NCI-H1694 (cell line): Measurements from ENCODE around the gene NINJ1.
"Not testable (repeated sequence)": the region's sequence is repeated elsewhere in the genome, so short reads cannot be mapped to it uniquely, and the experiment has no call there.

Experiments used
- DNase-seq: peaks from one replicate; lab custom pipeline; 2025; lab: John Stamatoyannopoulos, UW

The NINJ1 gene

DNA sequence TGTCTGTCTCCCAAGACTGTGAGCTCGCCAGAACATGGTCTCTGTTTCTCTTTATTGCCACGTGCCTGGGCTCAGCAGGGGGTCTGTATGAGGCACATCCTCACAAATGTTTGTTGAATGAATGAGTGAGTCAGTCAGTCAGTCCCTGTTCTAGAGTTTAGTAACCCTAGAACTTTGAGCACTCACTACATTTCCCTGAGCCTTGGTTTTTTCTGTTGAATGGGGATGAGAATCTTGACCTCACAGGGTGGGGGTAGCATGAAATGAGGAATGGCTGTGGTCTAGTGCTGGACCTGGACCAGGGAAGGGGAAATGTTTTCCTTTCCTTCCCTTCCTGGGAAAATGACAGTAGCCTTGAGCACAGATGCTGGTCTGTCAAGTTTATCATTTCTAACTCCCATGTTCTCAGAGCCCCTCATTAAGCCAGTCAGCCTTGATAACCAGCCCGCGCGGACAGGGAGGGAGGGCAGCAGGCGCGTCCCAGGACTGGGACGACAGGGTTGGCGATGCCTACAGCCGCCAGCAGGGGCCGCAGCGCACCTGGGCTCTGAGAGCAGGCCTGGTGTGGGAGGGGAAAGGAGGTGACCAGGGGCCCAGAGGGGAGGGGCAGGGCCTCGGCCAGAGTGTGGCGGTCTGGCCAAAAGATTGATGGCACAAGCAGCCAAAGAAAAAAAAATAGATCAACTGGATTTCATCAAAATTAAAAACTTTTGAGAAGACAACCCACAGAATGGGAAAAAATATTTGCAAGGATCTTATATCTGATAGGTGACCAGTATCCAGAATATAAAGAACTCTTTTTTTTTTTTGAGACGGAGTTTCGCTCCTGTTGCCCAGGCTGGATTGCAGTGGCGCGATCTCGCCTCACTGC, 25.8 kb upstream of the NINJ1 start:
- DNase-seq = peak; percentile 46

DNA sequence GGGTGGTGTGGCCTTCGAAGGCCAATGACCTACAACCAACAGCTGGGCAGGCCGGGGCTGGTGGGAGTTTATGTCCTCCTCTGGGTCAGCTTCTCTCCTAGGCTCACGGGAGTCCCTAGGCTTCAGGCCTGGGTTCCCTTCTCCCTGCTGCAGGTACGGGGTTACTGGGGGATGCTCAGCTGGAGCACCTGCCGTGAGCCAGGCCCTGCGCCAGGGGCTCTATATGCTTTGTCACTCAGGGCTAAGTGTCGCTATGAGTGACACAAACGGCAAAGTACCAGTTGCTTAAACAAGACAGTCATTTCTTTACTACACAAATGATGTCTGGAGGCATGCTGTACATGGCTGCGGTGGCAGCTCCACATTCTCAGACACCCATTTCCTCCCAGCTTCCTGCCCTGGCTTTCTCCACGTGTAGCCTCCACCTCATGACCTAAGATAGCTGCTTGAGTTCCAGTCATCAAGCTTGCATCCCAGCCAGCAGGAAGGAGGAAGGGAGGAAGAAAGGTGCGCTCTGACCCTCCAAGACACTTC, 22.5 kb upstream of the NINJ1 start:
- DNase-seq = no peak

- peak; percentile 67 for DNase-seq
Measured at GRCh38 chr9:93155716-93156474, 21.8 kb upstream of the NINJ1 start.

DNA sequence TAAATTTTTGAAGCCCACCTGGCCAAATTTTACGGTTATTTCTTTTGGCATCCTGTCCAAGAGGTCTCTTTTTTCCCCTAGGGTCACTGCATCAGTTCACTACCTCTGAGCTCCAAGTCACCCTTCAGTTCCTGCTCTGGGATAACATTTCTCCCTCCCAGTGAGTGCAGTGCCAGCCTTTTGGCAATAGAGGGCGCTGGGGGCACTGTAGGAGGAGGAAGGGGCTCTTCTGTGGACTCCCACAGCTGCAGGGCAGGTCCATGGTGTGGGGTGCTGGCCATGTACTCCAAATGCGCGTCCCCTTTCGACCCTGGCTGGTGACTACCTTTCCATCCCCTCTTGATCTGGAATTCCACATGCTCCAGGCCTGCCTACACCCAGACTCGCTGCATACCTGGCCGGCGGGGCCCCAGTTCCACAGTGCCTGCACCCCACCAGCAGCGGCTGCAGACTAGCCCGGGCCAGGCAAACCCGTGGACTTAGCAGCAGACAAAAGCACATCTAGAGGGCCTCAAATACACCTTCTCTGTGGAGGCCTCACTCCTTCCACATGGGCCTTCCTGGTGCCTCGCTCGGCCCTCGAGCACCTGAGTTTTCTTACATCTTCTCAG, 20.3 kb upstream of the NINJ1 start:
- peak; percentile 18 for DNase-seq

DNA sequence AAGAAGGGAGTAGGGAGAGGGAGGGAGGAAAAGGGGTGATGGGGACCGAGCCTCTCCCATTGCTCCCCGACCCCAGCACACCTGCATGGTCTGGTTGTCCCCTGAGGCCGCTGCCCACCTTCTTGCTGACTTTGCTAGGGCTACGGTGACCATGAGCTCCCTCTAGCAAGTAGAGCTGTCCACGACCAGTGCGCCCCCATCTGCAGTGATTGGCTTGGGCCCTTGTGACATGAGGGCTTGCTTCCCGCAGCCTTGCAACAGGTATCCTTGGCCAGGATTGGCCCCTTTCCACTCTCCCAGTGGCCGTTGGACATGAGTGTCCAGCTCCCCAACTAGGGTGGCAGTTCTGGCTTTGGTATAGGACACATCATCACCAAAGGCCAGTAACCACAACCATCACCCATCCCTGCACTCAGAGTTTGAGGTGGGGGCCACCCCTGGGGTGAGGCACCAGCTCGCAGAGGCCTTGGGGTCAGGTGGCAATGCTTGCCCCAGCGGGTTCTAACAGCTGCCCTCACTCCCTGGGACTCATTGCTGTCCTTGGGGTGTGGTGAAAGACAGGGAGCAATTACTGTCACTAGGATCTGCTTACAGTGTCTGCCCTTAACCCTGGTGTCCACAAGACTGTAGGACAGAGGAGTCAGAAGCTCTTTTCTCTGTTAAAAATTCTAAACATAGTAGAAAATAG, 17.2 kb upstream of the NINJ1 start:
- no peak for DNase-seq

GRCh38 chr9:93149361-93149760, 15.3 kb upstream of the NINJ1 start:
- DNase-seq = no peak

DNA sequence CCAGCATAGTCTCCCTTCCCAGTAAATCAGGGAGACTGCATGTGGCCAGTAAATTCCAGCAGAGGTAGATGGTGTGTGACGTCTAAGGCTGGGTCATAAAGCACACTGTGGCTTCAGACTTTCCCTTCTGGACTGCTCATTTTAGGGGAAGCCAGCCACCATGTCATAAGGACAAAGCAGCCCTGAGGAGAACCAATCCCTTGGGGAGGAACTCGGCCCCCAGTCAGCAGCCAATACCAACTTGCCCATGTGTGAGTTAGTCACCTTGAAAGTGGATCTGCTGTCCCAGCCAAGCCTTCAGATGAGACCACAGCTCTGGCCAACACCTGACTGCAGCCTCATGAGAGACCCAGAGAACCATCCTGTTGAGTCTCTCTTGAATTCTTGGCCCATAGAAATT, 14.7 kb upstream of the NINJ1 start:
- no peak for DNase-seq

DNA sequence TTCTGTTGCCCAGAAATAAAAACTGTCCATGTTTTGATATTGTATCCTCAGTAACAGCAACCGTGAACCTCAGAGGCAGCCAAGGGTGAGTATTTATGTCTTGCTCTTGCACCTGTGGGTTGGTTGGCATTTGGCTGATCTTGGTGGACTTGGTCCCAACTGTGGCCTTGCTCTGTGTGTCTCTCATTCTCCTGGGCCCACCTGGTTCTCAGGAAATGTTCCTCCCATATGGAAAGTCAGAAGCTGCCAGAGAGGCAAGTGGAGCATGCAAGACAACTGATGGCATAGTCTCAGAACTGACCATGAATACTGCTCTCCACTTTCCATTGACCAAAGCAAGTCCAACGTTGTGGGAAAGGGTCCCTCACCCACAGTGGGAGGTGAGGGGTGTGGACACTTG, 13.6 kb upstream of the NINJ1 start:
- no peak for DNase-seq

DNA sequence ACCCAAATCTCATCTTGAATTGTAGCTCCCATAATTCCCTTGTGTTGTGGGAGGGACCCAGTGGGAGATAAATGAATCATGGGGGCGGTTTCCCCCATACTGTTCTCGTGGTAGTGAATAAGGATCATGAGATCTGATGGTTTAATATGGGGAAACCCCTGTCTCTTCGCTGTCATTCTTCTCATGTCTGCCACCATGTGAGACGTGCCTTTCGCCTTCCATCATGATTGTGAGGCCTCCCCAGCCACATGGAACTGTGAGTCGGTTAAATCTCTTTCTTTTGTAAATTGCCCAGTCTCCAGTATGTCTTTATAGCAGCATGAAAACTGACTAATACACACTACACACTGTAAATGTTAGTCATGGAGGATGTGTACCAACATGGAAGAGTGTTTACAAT, 12.6 kb upstream of the NINJ1 start:
- not testable (repeated sequence) for DNase-seq

- DNase-seq = no peak
Measured at GRCh38 chr9:93143830-93144530, 9.9 kb upstream of the NINJ1 start.

DNA sequence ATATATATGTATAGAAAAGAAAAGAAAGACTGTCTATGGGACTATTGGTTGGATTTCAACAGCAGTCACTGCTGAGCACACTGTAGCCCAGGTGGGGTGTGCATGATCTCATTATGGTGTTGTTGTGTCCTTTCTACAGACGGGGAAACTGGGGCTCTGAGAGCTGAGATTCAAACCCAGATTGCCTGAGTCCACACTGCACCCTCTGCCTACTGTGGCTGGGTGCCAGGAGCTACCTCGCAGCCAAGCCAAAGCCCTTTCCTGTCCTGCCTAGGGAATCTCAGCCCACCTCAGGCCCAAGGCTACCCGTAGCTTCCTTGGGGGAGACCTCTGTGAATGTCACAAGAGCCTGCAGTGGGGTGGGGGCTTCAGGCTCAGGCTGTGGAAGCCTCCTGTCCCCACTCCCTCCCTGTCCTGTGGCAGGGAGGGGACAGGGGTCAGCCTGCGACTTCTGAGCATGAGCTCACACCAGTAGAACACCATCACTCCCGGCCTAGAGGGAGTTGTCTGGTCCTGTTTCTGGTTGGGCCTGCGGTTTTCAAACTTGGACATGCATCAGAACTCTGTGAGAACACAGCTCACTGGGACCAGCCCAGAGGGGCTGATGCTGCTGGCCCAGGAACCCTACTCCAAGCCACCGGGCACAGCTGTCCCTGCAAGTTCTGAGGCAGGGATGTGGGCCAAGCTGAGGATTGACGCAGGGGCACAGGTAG, 7.9 kb upstream of the NINJ1 start:
- no peak for DNase-seq

- no peak for DNase-seq
Measured at GRCh38 chr9:93139365-93140182, 5.5 kb upstream of the NINJ1 start.

GRCh38 chr9:93138171-93138764, 4.2 kb upstream of the NINJ1 start:
- no peak for DNase-seq

DNA sequence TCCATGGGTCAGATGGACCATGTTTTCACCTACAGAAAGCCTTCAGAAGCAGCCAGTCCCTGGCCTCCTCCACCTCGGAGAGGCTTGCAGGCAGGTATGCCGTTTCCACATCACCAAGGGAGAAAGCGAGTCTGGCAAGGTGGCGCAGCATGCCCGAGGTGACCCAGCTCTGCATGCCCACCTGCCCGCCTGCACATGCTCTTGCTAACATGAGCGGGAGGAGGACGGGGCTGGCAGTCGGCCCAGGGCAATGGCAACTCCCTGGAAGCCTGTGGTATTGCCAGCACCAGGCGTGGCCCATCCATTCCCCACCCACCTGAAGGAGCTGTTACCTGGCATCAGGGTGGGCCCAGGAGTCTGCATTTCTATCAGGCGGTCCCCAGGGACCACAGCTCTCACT, 3.3 kb upstream of the NINJ1 start:
- DNase-seq = no peak

GRCh38 chr9:93136011-93136440, 2.0 kb upstream of the NINJ1 start:
- peak; percentile 30 for DNase-seq

DNA sequence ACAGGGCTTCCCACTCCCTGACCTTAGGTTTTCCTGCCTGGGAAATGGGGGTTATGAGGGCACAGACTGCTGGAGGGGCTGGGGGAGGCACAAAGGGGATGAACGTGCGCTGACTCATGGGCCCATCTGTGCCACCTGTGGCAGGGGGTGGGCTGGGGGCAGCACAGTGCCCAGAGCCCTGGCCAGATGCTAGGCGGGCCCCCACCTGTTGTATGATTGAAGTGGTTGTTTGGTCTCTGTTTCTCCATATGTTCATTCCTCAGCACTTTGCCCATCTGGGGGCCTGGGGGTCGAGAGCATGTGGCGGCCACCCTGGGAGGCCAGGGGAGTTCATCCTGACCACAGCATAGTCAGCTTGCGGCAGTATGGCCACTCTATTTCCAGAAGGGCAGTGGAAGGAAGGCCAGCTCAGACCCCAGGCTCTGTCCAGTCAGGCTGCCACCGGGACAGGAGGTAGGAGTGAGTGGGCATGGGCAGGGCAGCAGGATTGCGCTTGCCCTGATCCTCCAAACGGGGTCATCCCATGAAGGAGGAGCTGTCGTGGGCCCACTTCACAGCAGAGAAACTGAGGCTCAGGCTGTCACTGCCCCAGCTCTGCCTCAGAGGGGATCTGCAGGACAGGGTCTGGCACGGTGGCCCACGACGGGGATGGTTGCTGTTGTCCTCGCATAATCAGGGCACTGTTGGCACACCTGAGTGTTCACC, 841 bp upstream of the NINJ1 start:
- DNase-seq = no peak

GRCh38 chr9:93133681-93134014, 403 bp downstream of the NINJ1 start:
- DNase-seq = no peak

- DNase-seq = no peak
Measured at GRCh38 chr9:93132946-93133680, 938 bp downstream of the NINJ1 start.
